Measurements from ENCODE around the gene REL.

GRCh38 chr2:60867007-60867406, 14.4 kb upstream of the REL start:
- no peak for TF ChIP-seq HOXC10 (CRISPR knock-in tag; IDR thresholded peaks at IDR 0.05)
- no peak for TF ChIP-seq ZNF777 (tag by site-specific recombination; IDR thresholded peaks at IDR 0.05; ENCODE audit: borderline replicate concordance)
- TF ChIP-seq ZNF266 (tag by site-specific recombination; IDR thresholded peaks at IDR 0.05; ENCODE audit: low read depth) = no peak

Measured in HEK293 (cell line).